Activated CD4-positive, alpha-beta T cell treated with anti-CD3 and anti-CD28 coated beads, Interleukin-2, amount 10 ng/mL, durations not matched to agents 24 days and 14 days (primary cell): ENCODE results near the gene HMGXB3. TPM values are rescaled to one million over a fixed set of nuclear protein-coding genes. Genes with fewer than 3 reads are reported as not detected.

ENCODE experiments used
- DNase-seq: peaks from one replicate; pipeline ENCODE4 v3.0.0; 2022
- H3K27ac Mint-ChIP-seq: one replicate; pipeline ENCODE4 v1.8.0; 2022; ENCODE audit warnings: mild to moderate bottlenecking, mixed read lengths
- H3K27me3 Mint-ChIP-seq: one replicate; pipeline ENCODE4 v1.8.0; 2022; ENCODE audit warnings: mixed read lengths
- H3K36me3 Mint-ChIP-seq: one replicate; pipeline ENCODE4 v1.8.0; 2022; ENCODE audit warnings: low read depth, mild to moderate bottlenecking, mixed read lengths
- H3K4me1 Mint-ChIP-seq: one replicate; pipeline ENCODE4 v1.8.0; 2021; ENCODE audit warnings: mixed read lengths
- H3K4me3 Mint-ChIP-seq: one replicate; pipeline ENCODE4 v1.8.0; 2022; ENCODE audit warnings: mild to moderate bottlenecking, moderate library complexity, mixed read lengths
- H3K9me3 Mint-ChIP-seq: one replicate; pipeline ENCODE4 v1.8.0; 2021; ENCODE audit warnings: mixed read lengths
- intact Hi-C: fragments of 100-400 bp; cut with micrococcal nuclease; formaldehyde crosslinking; loops from one replicate; pipeline ENCODE4 v1.15.1; 2023
- total RNA-seq: library from RNA; stranded (reverse); gene quantifications from 2 replicates; pipeline ENCODE4 v1.2.3, GENCODE V29; 2022

HMGXB3 gene
- 43.1 and 47.8 TPM in 2 replicates for total RNA-seq

GRCh38 chr5:150000256-150000989 lies at the start of gene HMGXB3, which contains the start of gene TIGD6:
TSS of gene HMGXB3 (plus strand) at chr5:150000739. CDS start at chr5:150004853, 4,114 bp downstream.
TSS of gene TIGD6 (minus strand) at chr5:150000654. CDS start at chr5:149996348, 4,306 bp downstream.
- H3K4me3 Mint-ChIP-seq, result peak within 1 kb of the TSS; percentile 86
- peaks cover 41% of the 10 kb centered on the region for H3K4me1 Mint-ChIP-seq
- intact Hi-C loops, result loop anchor here (2.0 to 10.0 kb wide), 5 partner anchors 214 to 454 kb away; partner anchors contain the start of genes CD74, PPARGC1B and TCOF1
- H3K27ac Mint-ChIP-seq, result peak within 1 kb of the TSS; percentile 97
- peaks cover 24% of the 10 kb centered on the region for H3K36me3 Mint-ChIP-seq
- H3K27me3 Mint-ChIP-seq, result no peaks in the 10 kb centered on the region
- peak; percentile 96 for DNase-seq
- H3K9me3 Mint-ChIP-seq, result no peaks in the 10 kb centered on the region

- no peaks in the 10 kb centered on the region for H3K36me3 Mint-ChIP-seq
- no peak overlapping the region for H3K27ac Mint-ChIP-seq
- no peak for DNase-seq
- intact Hi-C loops, result no loop called here
- no peak overlapping the region for H3K4me3 Mint-ChIP-seq
- no peaks in the 10 kb centered on the region for H3K4me1 Mint-ChIP-seq
- peaks cover 22% of the 10 kb centered on the region for H3K27me3 Mint-ChIP-seq
- no peaks in the 10 kb centered on the region for H3K9me3 Mint-ChIP-seq
These were observed 49.3 kb upstream of the HMGXB3 start for GRCh38 chr5:149951138-149951749.

GRCh38 chr5:149953436-149954121 lies 47.0 kb upstream of the HMGXB3 start:
- H3K4me3 Mint-ChIP-seq, result no peak overlapping the region
- no peaks in the 10 kb centered on the region for H3K36me3 Mint-ChIP-seq
- no peak for DNase-seq
- H3K27me3 Mint-ChIP-seq, result peaks cover 12% of the 10 kb centered on the region
- intact Hi-C loops, result no loop called here
- no peak overlapping the region for H3K27ac Mint-ChIP-seq
- H3K4me1 Mint-ChIP-seq, result no peaks in the 10 kb centered on the region
- no peaks in the 10 kb centered on the region for H3K9me3 Mint-ChIP-seq

- Mint-ChIP-seq H3K36me3 (no peaks in the 10 kb centered on the region), H3K27me3 (peaks cover 12% of the 10 kb centered on the region), H3K27ac (no peak overlapping the region), H3K9me3 (peaks cover 5% of the 10 kb centered on the region), H3K4me1 (peaks cover 6% of the 10 kb centered on the region), H3K4me3 (no peak overlapping the region)
- DNase-seq, result no peak
- intact Hi-C loops, result no loop called here
These were observed 45.7 kb upstream of the HMGXB3 start for GRCh38 chr5:149954798-149955197.

- H3K27ac Mint-ChIP-seq, result no peak overlapping the region
- peaks cover 5% of the 10 kb centered on the region for H3K9me3 Mint-ChIP-seq
- DNase-seq, result no peak
- intact Hi-C loops, result no loop called here
- H3K4me1 Mint-ChIP-seq, result peaks cover 16% of the 10 kb centered on the region
- peaks cover 4% of the 10 kb centered on the region for H3K27me3 Mint-ChIP-seq
- H3K36me3 Mint-ChIP-seq, result peaks cover 2% of the 10 kb centered on the region
- H3K4me3 Mint-ChIP-seq, result no peak overlapping the region
These were observed 43.9 kb upstream of the HMGXB3 start for GRCh38 chr5:149956685-149957084.

GRCh38 chr5:149957855-149958254 lies 42.7 kb upstream of the HMGXB3 start:
- Mint-ChIP-seq H3K4me3 (no peak overlapping the region), H3K27ac (no peak overlapping the region), H3K36me3 (peaks cover 6% of the 10 kb centered on the region), H3K27me3 (no peaks in the 10 kb centered on the region), H3K4me1 (peaks cover 28% of the 10 kb centered on the region), H3K9me3 (peaks cover 5% of the 10 kb centered on the region)
- no peak for DNase-seq
- intact Hi-C loops, result no loop called here

- Mint-ChIP-seq H3K9me3 (peaks cover 5% of the 10 kb centered on the region), H3K4me1 (peaks cover 28% of the 10 kb centered on the region), H3K27me3 (no peaks in the 10 kb centered on the region), H3K27ac (peak overlapping the region; percentile 100), H3K36me3 (peaks cover 7% of the 10 kb centered on the region), H3K4me3 (peak overlapping the region; percentile 97)
- intact Hi-C loops, result loop anchor here (1.0 to 10.0 kb wide), 8 partner anchors 19 to 1577 kb away; partner anchors contain the start of genes FBXO38 and PCYOX1L
- DNase-seq, result peak; percentile 84
These were observed 40.9 kb upstream of the HMGXB3 start for GRCh38 chr5:149959406-149960236.

- no peaks in the 10 kb centered on the region for H3K27me3 Mint-ChIP-seq
These were observed 40.0 kb upstream of the HMGXB3 start, which contains the start of gene SLC26A2 for GRCh38 chr5:149960272-149961185. TSS of gene SLC26A2 (plus strand) at chr5:149960758. CDS start at chr5:149977653, 16,895 bp downstream.

GRCh38 chr5:149961186-149961685 lies 39.3 kb upstream of the HMGXB3 start:
- Mint-ChIP-seq H3K36me3 (peaks cover 7% of the 10 kb centered on the region), H3K9me3 (peaks cover 5% of the 10 kb centered on the region), H3K4me3 (peak overlapping the region; percentile 97), H3K27me3 (no peaks in the 10 kb centered on the region), H3K4me1 (peaks cover 28% of the 10 kb centered on the region), H3K27ac (peak overlapping the region; percentile 79)
- intact Hi-C loops, result loop anchor here (2.0 to 10.0 kb wide), 3 partner anchors 30 to 1579 kb away; partner anchors contain the start of genes FBXO38 and PCYOX1L
- no peak for DNase-seq

More at GRCh38 chr5:149960272-149961185, 40.0 kb upstream of the HMGXB3 start, which contains the start of gene SLC26A2:
- peak; percentile 98 for DNase-seq
- Mint-ChIP-seq H3K4me3 (peak within 1 kb of the TSS; percentile 97), H3K27ac (peak within 1 kb of the TSS; percentile 100), H3K36me3 (peaks cover 7% of the 10 kb centered on the region), H3K4me1 (peaks cover 28% of the 10 kb centered on the region), H3K9me3 (peaks cover 5% of the 10 kb centered on the region)
- intact Hi-C loops, result loop anchor here (1.0 to 10.0 kb wide), 5 partner anchors 30 to 1578 kb away; partner anchors contain the start of genes FBXO38 and PCYOX1L

GRCh38 chr5:149961957-149962409 lies 38.6 kb upstream of the HMGXB3 start:
- H3K27me3 Mint-ChIP-seq, result no peaks in the 10 kb centered on the region
- peaks cover 7% of the 10 kb centered on the region for H3K36me3 Mint-ChIP-seq
- intact Hi-C loops, result loop anchor here (2.0 to 10.0 kb wide), 3 partner anchors 29 to 1580 kb away; partner anchors contain the start of genes FBXO38 and PCYOX1L
- H3K27ac Mint-ChIP-seq, result no peak overlapping the region
- peaks cover 5% of the 10 kb centered on the region for H3K9me3 Mint-ChIP-seq
- peak overlapping the region; percentile 97 for H3K4me3 Mint-ChIP-seq
- peaks cover 28% of the 10 kb centered on the region for H3K4me1 Mint-ChIP-seq
- peak; percentile 66 for DNase-seq

GRCh38 chr5:149962601-149963300 lies 37.8 kb upstream of the HMGXB3 start:
- intact Hi-C loops, result loop anchor here (5.0 to 10.0 kb wide), 2 partner anchors 608 to 1580 kb away; partner anchors contain the start of genes FBXO38 and PCYOX1L
- Mint-ChIP-seq H3K9me3 (peaks cover 5% of the 10 kb centered on the region), H3K4me3 (no peak overlapping the region), H3K27me3 (no peaks in the 10 kb centered on the region), H3K4me1 (peaks cover 28% of the 10 kb centered on the region), H3K36me3 (peaks cover 7% of the 10 kb centered on the region), H3K27ac (no peak overlapping the region)
- no peak for DNase-seq
